Activated CD4-positive, alpha-beta T cell treated with anti-CD3 and anti-CD28 coated beads, Interleukin-2, amount 50 U/mL, for 24 hours (primary cell): ENCODE data around the gene C19orf25.

Experiments
- DNase-seq, 2 donors: peaks; one replicate each; pipeline ENCODE4 v3.0.0-alpha.2; 2020; ENCODE audit warnings: low read depth in 1 of 2, low spot score in 1 of 2

The C19orf25 gene

DNA sequence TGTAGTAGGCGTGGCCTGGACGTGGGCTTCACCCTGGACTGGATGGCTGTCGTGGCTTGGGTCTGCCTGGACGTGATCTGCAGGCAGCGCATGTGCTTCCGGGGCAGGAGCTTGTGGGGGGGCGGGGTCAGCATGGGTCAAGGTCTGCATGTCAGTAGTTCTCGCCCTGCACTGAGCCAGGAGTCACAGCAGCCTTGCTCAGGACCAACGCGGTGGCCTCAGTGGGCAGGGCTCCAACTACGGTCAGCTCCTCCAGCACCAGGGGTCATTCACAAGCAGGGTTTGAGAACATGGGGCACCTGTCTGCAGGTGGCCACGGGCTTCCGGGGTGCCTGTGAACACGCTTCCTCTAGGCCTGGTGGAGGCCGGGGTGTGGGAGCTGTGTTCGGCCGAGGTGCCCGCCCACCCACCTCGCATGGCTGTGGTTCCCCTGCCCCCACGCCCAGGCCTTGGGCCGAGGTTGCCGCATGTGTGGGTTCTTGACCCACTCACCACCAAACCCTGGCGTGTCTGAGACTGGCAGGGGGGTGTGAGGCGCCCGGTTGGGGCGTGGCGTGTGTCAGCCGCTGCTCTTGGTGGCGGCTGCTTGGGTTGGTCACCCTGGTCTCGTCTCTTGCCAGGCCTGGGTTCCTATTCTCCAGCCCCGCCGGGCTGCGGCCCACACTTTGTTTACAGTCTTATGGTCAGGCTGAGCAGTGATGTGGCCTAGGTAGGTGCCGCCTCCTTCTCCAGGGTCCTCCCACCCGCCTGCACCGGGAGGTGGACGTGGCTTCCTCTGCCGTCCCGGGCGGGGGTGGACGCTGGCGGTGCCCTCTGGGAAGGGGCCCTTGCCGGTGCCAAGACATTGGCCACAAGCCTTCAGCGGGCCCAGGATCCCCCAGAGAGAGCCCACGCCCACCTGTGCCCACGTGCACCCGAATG is 45.6 kb downstream of the C19orf25 start:
- no peak for DNase-seq

DNA sequence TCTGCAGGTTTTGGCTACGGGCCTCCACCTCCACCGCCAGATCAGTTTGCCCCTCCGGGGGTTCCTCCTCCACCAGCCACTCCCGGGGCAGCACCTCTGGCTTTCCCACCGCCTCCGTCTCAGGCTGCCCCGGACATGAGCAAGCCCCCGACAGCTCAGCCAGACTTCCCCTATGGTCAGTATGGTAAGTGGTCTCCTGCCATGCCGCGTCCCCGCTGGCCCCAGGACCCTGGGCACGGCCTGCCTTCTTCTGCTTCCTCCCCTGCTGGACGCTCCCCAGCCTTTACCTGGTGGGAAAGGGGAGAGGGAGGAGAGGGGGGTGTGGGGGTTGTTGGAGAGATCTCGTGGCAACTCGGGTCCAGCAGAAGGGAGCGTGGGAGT is 46.5 kb downstream of the C19orf25 start:
- DNase-seq: no peak

DNA sequence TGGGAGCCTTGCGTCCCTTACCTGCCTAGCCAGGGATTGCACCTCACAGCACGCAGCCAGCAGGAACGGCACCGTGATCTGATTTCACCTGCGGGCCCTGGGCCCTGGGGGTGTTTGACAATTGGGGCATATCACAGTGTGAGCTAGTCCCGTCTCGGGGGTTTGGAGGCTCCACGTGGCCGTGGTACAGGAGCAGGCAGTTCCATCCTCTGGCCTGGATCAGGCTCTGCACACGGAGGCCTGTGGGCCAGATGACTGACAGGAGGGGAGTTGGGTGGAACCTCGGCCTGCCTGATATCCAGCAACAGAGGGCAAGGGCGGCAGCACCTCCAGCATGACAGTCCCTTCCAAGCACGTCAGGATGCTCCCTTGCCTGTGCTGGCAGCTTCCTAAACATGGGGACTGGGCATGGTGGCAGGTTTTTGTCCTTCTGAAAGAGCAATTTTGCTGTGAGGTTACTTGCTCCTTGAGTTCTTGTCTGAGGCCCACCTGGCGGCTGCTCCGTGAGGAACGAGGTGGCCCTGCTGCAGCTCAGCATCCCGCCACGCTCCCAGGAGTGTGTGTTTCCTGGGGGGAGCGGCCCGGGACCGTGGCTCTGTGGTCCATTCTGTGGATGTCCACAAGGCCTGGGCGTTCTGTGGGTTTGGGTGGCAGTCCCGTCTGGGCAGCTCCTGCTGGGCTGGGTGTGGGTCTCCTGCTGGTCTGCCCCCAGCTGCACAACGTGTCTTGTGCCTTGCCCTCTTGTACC is 47.1 kb downstream of the C19orf25 start:
- no peak for DNase-seq

DNA sequence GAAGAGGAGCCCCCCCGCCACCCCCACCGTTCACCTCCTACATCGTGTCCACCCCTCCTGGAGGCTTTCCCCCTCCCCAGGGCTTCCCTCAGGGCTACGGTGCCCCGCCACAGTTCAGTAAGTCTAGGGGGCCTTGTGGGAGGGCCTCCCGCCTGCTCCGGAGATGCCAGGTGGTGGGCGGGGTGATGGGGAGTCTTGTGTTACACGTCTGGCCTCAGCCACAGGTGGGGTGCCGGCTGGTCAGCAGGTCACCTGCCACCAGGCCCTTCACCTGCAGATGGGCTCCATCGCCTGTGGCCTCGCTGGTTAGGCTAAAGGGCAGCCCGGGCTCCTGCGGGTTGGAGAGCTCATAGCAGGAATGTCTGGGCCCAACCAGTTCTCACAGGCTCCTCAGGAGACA is 48.8 kb downstream of the C19orf25 start:
- no peak for DNase-seq

DNA sequence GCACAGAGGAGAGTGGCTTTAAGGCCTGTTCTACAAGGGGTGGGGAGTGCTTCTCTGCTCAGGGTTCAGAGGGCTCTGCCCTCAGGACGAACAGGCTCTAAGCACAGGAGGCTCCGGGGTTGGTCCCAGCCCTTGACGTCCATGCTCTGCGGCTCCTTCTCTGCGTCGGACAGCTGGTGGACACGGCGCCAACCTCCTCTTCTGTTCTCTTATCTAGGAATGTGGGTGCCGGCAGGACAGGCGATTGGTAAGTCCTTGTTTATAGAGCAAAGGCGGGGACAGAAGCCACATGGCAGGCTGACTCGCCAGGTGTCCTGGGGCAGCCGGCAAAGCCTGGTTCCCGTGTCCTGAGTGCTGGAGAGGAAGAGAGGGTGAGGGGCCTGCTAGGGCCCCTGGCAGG is 49.3 kb downstream of the C19orf25 start:
- DNase-seq: no peak

DNA sequence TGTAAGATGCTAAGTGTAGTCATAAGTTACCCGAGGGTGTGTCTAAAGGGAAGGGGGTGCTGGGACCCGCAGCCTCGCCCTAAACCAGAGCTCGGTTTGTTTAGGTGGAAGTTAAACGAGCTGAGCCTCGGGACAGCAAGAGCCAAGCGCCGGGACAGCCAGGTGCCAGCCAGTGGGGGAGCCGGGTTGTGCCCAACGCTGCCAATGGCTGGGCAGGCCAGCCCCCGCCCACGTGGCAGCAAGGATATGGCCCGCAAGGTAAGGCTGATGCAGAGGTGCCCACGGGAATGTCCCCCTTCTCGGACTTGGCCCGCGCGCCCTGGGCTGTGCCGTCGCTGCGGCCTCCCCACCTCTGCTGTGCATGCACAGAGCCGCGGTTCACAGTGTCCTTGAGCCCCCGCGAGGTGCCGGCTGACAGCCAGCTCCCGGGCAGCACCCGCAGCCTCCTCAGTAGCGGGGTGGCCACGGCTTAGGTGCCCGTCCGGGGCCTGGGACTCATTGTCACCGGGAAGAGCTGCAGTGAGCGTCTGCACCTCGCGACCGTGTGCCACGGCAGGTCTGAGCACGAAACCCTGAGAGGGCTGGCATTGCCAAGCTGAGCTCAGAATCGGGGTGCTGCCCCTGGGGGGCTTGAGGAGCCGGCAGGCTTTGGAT is 50.1 kb downstream of the C19orf25 start:
- DNase-seq: no peak

DNA sequence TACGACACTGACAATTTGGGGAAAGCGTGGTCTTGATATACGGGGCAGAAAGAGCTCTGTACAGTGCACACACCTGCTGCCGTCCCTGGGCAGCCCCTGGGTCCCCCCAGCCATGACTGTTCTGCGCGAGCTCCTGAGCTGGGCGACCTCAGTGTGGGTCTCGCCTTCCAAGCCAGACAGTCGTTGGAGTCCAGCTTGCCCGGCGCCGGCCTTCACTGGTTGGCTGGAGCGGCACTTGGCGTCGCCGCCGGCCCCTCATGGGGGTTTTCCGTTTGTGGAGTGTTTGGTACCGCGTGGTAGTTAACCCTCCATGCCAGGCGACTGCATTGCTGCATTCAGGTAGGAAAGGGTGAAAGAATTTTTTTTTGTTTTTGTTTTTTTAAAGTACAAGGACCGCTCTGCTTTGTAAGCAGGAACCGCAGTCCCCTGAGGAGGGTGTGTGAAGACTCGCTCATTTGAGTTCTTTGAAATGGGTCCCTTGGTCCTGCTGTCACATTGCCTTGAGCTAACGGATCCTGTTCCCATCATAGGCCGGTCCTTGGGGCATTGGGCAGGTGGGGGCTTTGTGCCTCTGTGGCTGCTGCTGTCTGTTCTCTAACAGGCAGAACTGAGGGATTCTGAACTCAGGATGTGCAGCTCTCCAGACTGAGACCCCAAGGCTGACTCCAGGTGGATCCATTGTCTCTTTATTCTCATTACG is 51.6 kb downstream of the C19orf25 start:
- no peak for DNase-seq

DNA sequence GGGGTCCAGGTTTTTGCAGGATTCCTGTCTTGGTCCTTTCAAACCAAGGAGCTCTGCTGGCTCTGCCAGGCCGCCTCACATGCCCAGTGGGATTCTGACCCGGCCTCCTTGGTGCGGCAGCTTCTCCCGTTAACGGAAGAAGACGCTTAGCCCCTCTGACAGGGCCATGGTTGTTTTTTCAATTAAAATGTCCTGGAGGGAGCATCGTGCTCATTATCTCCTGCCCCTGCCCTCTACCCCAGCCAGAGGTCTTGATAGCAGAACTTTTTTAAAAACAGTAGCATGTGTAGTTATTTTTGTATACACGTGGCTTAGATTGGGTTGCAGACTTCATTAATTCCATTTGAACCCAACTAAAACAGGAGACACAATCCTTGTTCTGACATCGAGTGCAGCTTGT is 52.3 kb downstream of the C19orf25 start:
- DNase-seq: no peak

DNA sequence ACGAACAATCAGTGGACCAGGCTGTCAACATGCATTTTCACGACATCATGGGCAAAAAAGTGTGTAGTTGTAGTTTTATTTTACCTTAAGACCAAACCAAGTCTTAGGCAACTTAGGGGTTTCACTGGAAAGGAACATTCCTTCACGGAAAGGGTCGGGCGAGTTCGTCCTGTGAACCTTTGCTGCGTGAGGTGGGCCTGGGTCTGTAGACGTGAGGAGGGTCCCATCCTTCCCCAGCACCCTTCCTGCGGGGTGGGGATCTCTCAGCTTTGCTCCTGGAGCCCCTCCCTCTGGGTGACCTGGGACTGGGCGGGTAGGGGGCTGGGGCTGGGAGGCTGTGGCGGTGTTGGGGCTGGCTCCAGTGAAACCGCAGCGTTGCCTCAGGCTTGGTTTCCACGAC is 53.1 kb downstream of the C19orf25 start:
- DNase-seq: no peak

DNA sequence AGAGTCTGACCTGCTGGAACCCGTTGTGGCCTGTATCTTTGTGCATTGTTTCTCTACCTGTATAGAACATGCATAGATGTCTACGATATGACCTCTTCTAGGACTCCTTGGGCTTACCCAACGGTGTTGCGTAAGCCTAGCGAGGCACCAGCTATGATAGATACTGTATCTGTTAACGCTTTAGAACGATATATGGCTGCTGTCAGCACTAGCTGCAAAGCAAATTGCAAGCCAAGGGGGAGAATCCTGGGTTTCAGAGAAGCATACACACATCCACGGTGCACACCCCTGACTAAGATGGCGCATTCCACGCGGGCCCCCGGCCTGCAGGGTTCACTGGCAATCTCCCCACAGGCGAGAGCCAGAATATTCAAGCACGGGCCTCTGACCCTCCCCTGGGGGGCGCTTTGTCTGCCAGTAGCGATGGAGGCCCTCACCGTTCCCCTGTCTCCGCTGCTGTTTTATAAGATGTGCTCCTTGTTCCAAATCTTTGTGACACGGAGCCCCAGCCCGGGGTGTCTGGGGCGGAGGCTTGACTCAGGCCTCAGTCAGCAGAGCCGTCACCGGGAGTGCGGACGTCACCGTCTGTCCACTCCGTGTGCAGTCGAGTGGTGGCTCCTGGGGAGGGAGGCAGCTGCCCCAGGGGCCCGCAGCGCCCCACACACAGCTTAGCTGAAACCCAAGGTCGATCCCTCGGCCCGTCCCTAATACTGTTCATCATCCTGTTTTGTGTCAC is 53.7 kb downstream of the C19orf25 start:
- no peak for DNase-seq

DNA sequence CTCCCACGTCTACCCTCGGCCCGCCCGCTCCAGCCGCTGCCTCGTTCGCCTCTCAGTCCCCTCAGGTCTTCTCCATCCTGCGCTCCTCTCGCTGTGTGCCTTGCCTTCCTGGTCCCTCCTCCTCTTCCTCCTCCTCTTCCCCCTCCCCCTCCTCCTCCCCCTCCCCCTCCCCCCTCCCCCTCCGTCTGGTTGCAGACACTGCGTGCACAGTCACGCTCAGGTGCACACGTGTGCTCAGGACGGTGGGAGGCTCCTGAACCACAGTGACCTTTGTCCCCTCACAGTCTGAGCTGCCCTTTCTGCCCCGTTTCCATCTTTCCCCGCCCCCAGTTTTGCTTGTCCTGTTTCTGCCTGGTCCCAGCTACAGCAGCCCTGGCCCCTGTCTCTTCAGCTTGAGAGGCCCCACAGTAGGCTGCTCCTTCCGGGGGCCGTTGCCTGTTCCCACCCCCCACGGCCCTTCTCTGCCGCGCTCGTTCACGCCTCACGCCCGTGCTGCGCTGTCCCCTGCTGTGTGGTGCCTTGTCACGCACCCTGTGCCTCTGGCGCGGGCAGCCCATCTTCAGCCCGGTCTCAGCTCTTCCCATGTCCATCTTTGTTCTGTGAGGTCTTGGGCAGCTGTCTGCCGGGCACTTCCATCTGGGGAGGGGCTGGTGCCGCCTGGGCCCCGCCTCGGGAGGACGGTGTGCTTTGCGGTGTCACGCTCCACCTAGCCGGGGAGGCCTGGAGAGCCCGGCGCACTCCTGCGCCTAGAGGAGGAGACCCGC is 54.6 kb downstream of the C19orf25 start:
- no peak for DNase-seq

DNA sequence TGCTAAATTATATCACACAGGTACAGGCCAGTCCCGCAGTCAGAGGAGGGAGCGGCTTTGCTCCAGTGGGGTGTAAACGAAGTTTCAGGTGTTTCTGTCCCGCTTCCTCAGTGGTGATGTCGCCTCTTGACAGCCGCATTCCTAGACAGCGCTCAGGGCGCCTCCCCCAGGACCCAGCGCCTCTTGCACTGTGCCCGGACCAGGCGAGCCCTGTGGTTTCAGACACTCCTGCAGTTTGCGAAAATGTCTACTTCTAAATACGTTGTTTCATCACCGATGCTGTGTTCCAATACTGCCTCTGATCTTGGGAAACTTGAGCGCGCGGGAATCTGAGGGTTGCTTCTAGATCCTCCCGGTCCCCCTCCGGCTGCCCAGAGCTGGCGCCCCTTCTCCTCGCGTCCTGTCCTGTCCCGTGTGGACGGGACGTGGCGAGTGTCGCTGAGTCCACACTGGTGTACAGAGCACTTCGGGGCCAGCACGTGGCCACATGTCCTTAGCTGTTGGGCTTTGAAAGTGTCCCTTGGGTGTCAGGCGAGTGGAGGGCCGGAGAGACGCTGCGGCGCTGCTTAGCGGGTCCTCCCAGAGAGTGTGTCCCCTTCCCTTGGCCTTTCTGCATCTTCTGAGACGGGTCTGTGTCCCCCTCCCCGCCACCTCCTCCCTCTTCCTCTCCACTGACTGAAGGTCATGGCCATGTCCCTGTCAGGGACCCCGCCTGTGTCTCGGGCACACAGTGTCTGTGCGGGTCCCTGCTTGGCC is 55.4 kb downstream of the C19orf25 start:
- no peak for DNase-seq
